Activated T-helper 2 cell treated with anti-CD3 and anti-CD28 coated beads, Interferon-gamma antibody, Interleukin-2, Interleukin-4, amounts not matched to agents 10 μg/mL and 5 μg/mL and 100 μg/mL, durations not matched to agents 14 hours and 24 hours and 36 hours (primary cell): ENCODE results near the gene MRFAP1L1. TPM values are rescaled to one million over a fixed set of nuclear protein-coding genes. Genes with fewer than 3 reads are reported as not detected.

Experiments
- DNase-seq: peaks from one replicate; pipeline ENCODE4 v3.0.0; 2021; ENCODE audit warnings: low spot score
- H3K27ac Mint-ChIP-seq: one replicate; pipeline ENCODE4 v1.8.0; 2021; ENCODE audit warnings: mixed read lengths
- H3K27me3 Mint-ChIP-seq: one replicate; pipeline ENCODE4 v1.8.0; 2021; ENCODE audit warnings: low read depth, mixed read lengths
- H3K36me3 Mint-ChIP-seq: one replicate; pipeline ENCODE4 v1.8.0; 2021; ENCODE audit warnings: low read depth, mixed read lengths
- H3K4me1 Mint-ChIP-seq: one replicate; pipeline ENCODE4 v1.8.0; 2021; ENCODE audit warnings: low read depth, mixed read lengths
- H3K4me3 Mint-ChIP-seq: one replicate; pipeline ENCODE4 v1.8.0; 2021; ENCODE audit warnings: low read depth, mild to moderate bottlenecking, moderate library complexity, mixed read lengths
- H3K9me3 Mint-ChIP-seq: one replicate; pipeline ENCODE4 v1.8.0; 2021; ENCODE audit warnings: mixed read lengths
- intact Hi-C: fragments of 100-400 bp; cut with micrococcal nuclease; formaldehyde crosslinking; loops from one replicate; pipeline ENCODE4 v1.15.1; 2023
- total RNA-seq: library from RNA; stranded (reverse); gene quantifications from 2 replicates; pipeline ENCODE4 v1.2.3, GENCODE V29; 2022

The MRFAP1L1 gene
- total RNA-seq, 1 donor from 2014 or later: 49.6 TPM

GRCh38 chr4:6718932-6719610, 9.4 kb upstream of the MRFAP1L1 start:
- H3K4me3 Mint-ChIP-seq: peak overlapping the region; percentile 51
- no peaks in the 10 kb centered on the region for H3K27me3 Mint-ChIP-seq
- peaks cover 24% of the 10 kb centered on the region for H3K4me1 Mint-ChIP-seq
- H3K27ac Mint-ChIP-seq: no peak overlapping the region
- DNase-seq: no peak
- intact Hi-C loops: no loop called here
- H3K9me3 Mint-ChIP-seq: no peaks in the 10 kb centered on the region
- H3K36me3 Mint-ChIP-seq: peaks cover 13% of the 10 kb centered on the region

DNA sequence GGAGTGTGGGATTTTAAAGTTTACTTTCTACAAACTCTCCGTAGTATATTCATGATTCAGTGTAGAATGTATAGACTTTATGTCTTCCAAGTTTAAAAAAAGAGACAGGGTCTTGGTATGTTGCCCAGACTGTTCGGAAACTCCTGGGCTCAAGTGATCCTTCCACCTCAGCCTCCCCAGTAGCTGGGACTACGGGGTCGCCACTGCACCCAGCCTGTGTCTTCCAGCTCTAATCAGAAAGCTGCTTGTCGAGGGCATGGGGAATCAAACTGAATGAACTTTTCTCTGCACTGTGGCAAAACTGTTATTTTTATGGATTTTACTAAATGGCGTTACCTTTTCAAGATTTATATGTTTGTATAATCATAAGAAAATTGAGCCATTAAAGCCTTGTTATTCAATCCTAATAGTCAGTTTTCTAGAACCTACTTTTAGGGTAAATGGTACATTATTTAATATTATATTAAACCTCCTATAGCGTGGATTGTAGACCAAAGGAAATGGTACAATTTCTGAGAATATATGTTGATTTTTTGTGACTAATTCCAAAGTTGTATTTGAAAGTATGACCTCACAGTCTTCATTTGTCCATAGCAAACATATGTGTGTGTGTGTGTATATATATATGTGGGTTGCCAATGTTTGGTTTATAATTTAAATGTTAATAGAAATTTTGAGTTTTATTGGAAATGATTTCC, 7.4 kb upstream of the MRFAP1L1 start:
- Mint-ChIP-seq H3K4me1 (peaks cover 24% of the 10 kb centered on the region), H3K9me3 (no peaks in the 10 kb centered on the region), H3K36me3 (peaks cover 13% of the 10 kb centered on the region), H3K27ac (peak overlapping the region; percentile 77), H3K27me3 (no peaks in the 10 kb centered on the region), H3K4me3 (peak overlapping the region; percentile 85)
- no peak for DNase-seq
- intact Hi-C loops: loop anchor here (1.0 to 2.0 kb wide), 2 partner anchors 43 to 352 kb away; partner anchors contain the start of gene GRPEL1

DNA sequence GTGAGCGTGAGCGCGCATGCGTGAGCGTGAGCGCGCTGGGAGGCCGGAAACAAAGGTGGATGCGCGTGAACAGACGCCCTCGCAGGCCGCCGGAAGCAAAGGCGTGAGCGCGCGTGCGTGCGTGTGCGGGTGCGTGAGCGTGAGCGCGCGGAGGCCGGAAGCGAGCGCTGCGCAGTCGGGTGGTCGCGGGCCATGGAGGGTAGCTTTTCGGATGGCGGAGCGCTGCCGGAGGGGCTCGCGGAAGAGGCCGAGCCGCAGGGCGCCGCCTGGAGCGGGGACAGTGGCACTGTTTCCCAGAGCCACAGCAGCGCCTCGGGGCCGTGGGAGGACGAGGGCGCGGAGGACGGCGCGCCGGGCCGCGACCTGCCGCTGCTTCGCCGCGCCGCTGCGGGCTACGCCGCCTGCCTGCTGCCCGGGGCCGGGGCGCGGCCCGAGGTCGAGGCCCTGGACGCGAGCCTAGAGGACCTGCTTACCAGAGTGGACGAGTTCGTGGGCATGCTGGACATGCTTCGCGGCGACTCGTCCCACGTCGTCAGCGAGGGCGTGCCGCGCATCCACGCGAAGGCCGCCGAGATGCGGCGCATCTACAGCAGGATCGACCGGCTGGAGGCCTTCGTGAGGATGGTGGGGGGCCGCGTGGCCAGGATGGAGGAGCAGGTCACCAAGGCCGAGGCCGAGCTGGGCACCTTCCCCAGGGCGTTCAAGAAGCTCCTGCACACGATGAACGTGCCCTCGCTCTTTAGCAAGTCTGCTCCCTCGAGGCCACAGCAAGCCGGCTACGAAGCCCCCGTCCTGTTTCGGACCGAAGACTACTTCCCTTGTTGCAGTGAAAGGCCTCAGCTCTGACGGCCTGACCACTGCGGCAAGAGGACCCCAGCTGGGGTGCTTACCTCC, 6.6 kb upstream of the MRFAP1L1 start, which contains the start of gene BLOC1S4:
BLOC1S4 (plus strand) TSS at position 157 of the 894 bp plus-strand sequence; CDS start at position 193, 36 bp downstream.
- Mint-ChIP-seq H3K27me3 (no peaks in the 10 kb centered on the region), H3K9me3 (no peaks in the 10 kb centered on the region), H3K4me1 (peaks cover 24% of the 10 kb centered on the region), H3K27ac (peak within 1 kb of the TSS; percentile 95), H3K4me3 (peak within 1 kb of the TSS; percentile 92), H3K36me3 (peaks cover 13% of the 10 kb centered on the region)
- DNase-seq: peak; percentile 87
- intact Hi-C loops: loop anchor here (1.0 to 2.0 kb wide), 2 partner anchors 42 to 353 kb away; partner anchors contain the start of gene GRPEL1

DNA sequence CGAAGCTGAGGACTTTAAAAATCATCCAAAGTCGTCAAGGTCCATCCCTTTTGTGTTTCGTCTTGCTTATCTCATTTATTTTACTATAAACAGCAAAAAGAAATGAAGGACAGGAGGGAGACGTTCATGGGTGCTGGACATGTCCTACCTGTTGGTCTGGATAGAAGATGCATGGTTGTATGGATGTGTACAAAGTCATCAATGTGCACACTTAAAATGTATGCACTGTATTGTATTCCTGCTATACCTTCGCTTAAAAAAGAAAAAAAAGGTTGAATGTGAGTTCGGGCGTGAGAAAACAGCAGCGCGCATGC, 6.0 kb upstream of the MRFAP1L1 start:
- Mint-ChIP-seq H3K4me1 (peaks cover 28% of the 10 kb centered on the region), H3K27me3 (peaks cover 1% of the 10 kb centered on the region), H3K9me3 (peaks cover 4% of the 10 kb centered on the region), H3K27ac (peak overlapping the region; percentile 95), H3K4me3 (peak overlapping the region; percentile 92), H3K36me3 (peaks cover 13% of the 10 kb centered on the region)
- intact Hi-C loops: loop anchor here (1.0 to 2.0 kb wide), 2 partner anchors 41 to 353 kb away; partner anchors contain the start of gene GRPEL1
- DNase-seq: no peak

DNA sequence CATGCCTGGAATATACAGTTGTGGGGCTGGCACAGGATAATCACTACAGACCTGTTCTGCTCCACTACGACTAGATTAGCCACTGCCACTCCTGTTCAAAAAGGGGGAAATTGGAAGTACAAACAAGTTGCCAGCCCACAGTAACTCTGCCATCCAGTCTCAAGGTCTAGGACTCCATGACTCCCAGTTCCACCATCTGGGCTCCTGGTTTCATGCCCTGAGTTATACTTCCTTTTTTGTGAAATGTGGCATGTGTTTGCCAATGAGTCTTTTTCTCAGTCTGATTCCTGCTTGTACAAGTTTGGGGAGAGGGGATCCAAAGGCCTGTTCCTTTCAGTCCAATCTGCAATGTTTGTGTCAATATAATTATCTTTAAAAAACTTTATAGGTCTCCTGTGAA, 5.3 kb upstream of the MRFAP1L1 start:
- Mint-ChIP-seq H3K4me3 (no peak overlapping the region), H3K27ac (no peak overlapping the region), H3K9me3 (peaks cover 4% of the 10 kb centered on the region), H3K4me1 (peaks cover 30% of the 10 kb centered on the region), H3K27me3 (peaks cover 2% of the 10 kb centered on the region), H3K36me3 (peaks cover 13% of the 10 kb centered on the region)
- no peak for DNase-seq
- intact Hi-C loops: loop anchor here (5.0 kb wide), 1 partner anchor 272 kb away; no protein-coding TSS in a partner anchor

DNA sequence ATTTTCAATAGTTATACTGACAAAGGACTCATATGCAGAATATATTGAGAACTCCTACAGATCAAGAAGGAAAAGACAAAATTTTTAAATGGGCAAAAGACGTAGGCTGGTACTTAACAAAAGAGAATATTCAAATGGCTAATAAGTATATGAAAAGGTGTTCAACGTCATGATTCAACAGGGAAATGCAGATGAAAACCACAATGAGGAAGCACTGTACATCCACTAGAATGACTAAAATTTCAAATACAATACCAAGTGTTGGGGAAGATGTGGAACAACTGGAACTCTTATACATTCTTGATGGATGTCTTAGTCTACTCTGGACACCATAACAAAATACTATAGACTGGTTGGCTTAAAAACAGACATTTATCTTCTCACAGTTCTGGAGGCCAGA, 1.3 kb upstream of the MRFAP1L1 start:
- Mint-ChIP-seq H3K9me3 (peaks cover 4% of the 10 kb centered on the region), H3K27me3 (peaks cover 2% of the 10 kb centered on the region), H3K36me3 (peaks cover 36% of the 10 kb centered on the region), H3K27ac (no peak overlapping the region), H3K4me1 (peaks cover 42% of the 10 kb centered on the region), H3K4me3 (no peak overlapping the region)
- intact Hi-C loops: loop anchor here (5.0 kb wide), 1 partner anchor 276 kb away; no protein-coding TSS in a partner anchor
- DNase-seq: no peak

GRCh38 chr4:6710282-6710681, 617 bp upstream of the MRFAP1L1 start:
- intact Hi-C loops: loop anchor here (5.0 kb wide), 1 partner anchor 277 kb away; no protein-coding TSS in a partner anchor
- no peak for DNase-seq
- peaks cover 4% of the 10 kb centered on the region for H3K9me3 Mint-ChIP-seq
- H3K4me1 Mint-ChIP-seq: peaks cover 43% of the 10 kb centered on the region
- peak overlapping the region; percentile 94 for H3K4me3 Mint-ChIP-seq
- H3K27me3 Mint-ChIP-seq: peaks cover 2% of the 10 kb centered on the region
- peak overlapping the region; percentile 79 for H3K27ac Mint-ChIP-seq
- H3K36me3 Mint-ChIP-seq: peaks cover 43% of the 10 kb centered on the region

DNA sequence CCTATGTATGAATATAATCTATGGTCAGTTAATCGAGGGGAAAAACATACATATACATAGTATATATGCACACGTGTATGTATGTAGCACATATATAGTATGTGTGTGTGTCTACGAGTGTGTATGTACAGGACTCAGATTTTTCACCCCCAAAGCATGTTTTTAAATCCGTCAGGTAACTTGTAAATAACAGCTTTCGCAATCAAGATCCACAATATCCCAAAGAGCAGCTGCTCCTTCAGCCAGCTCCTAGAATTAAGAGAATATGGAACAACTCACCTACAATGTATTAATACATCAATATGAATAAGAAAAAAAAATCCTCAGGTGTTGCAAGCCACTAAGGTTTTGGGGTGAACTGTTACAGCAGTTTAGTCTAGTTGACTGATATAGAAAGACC, 3.5 kb downstream of the MRFAP1L1 start:
- Mint-ChIP-seq H3K4me3 (no peak overlapping the region), H3K4me1 (peaks cover 59% of the 10 kb centered on the region), H3K27me3 (peaks cover 2% of the 10 kb centered on the region), H3K27ac (no peak overlapping the region), H3K9me3 (peaks cover 9% of the 10 kb centered on the region), H3K36me3 (peaks cover 79% of the 10 kb centered on the region)
- intact Hi-C loops: loop anchor here (10.0 kb wide), 1 partner anchor 131 kb away; the partner anchor contains the start of gene MAN2B2
- no peak for DNase-seq

GRCh38 chr4:6705646-6706045, 4.0 kb downstream of the MRFAP1L1 start:
- no peak overlapping the region for H3K4me3 Mint-ChIP-seq
- H3K27me3 Mint-ChIP-seq: peaks cover under 1% of the 10 kb centered on the region
- H3K9me3 Mint-ChIP-seq: peaks cover 5% of the 10 kb centered on the region
- peaks cover 81% of the 10 kb centered on the region for H3K36me3 Mint-ChIP-seq
- DNase-seq: no peak
- peaks cover 56% of the 10 kb centered on the region for H3K4me1 Mint-ChIP-seq
- H3K27ac Mint-ChIP-seq: peak overlapping the region; percentile 33
- intact Hi-C loops: loop anchor here (1.0 to 10.0 kb wide), 2 partner anchors 9 to 131 kb away; partner anchors contain the start of gene MAN2B2

DNA sequence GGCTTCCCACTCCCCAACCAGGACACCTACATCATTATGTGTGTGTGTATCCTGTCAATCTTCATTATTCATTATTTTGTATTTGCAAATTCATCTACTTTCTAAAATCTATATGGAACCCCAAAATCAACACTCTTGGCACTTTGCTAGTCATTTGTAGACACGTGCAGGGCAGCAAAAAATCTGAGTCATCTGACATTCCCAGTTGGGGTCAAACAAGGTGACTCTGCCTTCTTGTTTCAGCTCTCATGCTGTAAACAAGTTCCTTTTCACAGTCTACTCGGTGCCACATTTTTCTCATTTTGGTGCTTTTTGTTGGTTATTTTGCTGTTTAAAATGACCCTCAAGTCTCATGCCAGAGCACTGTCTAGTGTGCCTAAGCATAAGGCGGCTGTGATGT, 5.9 kb downstream of the MRFAP1L1 start:
- Mint-ChIP-seq H3K4me3 (no peak overlapping the region), H3K4me1 (peaks cover 61% of the 10 kb centered on the region), H3K36me3 (peaks cover 79% of the 10 kb centered on the region), H3K9me3 (peaks cover 4% of the 10 kb centered on the region), H3K27ac (peak overlapping the region; percentile 78), H3K27me3 (no peaks in the 10 kb centered on the region)
- no peak for DNase-seq
- intact Hi-C loops: loop anchor here (10.0 kb wide), 1 partner anchor 129 kb away; the partner anchor contains the start of gene MAN2B2

DNA sequence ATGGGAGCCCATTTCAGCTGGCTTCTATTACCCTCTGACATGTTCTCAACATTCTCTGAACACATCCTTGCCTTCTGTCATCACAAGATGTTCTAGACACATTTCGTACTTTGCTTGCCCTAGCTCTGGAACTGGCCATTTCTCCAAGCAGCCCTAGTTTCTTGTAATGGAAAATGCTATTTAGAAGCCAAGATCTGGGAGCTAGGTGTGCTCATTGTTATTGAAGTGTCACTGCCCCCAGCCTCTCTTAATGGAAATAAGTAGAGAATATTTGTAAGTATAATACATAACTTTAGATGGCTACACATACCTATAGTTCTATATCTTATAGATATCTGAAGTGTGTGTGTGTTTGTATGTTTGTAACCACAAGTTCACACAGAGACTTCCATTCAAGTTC, 6.9 kb downstream of the MRFAP1L1 start:
- Mint-ChIP-seq H3K27ac (no peak overlapping the region), H3K9me3 (peaks cover 4% of the 10 kb centered on the region)

DNA sequence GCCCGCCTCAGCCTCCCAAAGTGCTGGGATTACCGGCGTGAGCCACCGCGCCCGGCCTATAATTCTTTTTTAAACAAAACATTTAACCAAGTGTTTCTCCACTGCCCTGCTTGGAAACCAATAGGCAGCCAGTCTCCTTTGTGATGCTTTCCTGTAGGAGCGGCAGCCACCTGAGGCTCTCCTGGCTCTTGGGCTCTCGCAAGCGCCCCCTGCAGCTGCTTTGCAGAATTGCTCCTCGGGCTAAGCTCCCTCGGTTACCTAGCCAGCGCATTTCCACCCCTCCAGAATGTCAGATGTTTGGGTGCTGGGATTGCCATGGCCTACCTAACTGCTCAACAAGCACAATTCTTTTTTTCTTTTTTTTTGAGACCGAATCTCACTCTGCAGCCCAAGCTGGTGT, 8.3 kb downstream of the MRFAP1L1 start:
- Mint-ChIP-seq H3K27ac (no peak overlapping the region), H3K4me1 (peaks cover 56% of the 10 kb centered on the region), H3K4me3 (no peak overlapping the region), H3K27me3 (no peaks in the 10 kb centered on the region), H3K36me3 (peaks cover 60% of the 10 kb centered on the region), H3K9me3 (peaks cover 4% of the 10 kb centered on the region)
- DNase-seq: no peak
- intact Hi-C loops: loop anchor here (10.0 kb wide), 1 partner anchor 127 kb away; the partner anchor contains the start of gene MAN2B2

More for the DNA sequence above, 6.9 kb downstream of the MRFAP1L1 start:
- peaks cover 57% of the 10 kb centered on the region for H3K4me1 Mint-ChIP-seq
- H3K27me3 Mint-ChIP-seq: no peaks in the 10 kb centered on the region
- intact Hi-C loops: loop anchor here (10.0 kb wide), 1 partner anchor 128 kb away; the partner anchor contains the start of gene MAN2B2
- no peak for DNase-seq
- no peak overlapping the region for H3K4me3 Mint-ChIP-seq
- peaks cover 73% of the 10 kb centered on the region for H3K36me3 Mint-ChIP-seq
